Activated CD8-positive, alpha-beta T cell treated with anti-CD3 and anti-CD28 coated beads for 36 hours (primary cell): ENCODE measurements around the gene DHX58. TPM values are rescaled to one million over a fixed set of nuclear protein-coding genes. Genes with fewer than 3 reads are reported as not detected.
A peak's percentile ranks its signal among the peaks of the same experiment; 100 is the strongest.
"Not testable (repeated sequence)": the region's sequence is repeated elsewhere in the genome, so short reads cannot be mapped to it uniquely, and the experiment has no call there.

ENCODE experiments used
- ATAC-seq: fragments of 200-7000 bp; cut with Tn5 transposase; one replicate; pipeline ENCODE4 v1.10.0; 2021; ENCODE audit warnings: mild to moderate bottlenecking, moderate library complexity
- CTCF ChIA-PET: fragments of 350-600 bp; sonication (Branson Sonifier 250); formaldehyde crosslinking; loops from one replicate; lab custom pipeline; 2021; ENCODE audit warnings: antibody characterized with exemption; lab: Charles Lee
- POLR2A ChIA-PET: fragments of 350-600 bp; sonication (Branson Sonifier 250); formaldehyde crosslinking; loops from one replicate; lab custom pipeline; 2021; ENCODE audit warnings: antibody characterized with exemption; lab: Charles Lee
- DNase-seq: peaks from one replicate; pipeline ENCODE4 v3.0.0-alpha.2; 2020
- H3K27ac Mint-ChIP-seq: one replicate; pipeline ENCODE4 v1.8.0; 2021; ENCODE audit warnings: mild to moderate bottlenecking, mixed read lengths
- H3K27me3 Mint-ChIP-seq: one replicate; pipeline ENCODE4 v1.8.0; 2021; ENCODE audit warnings: mixed read lengths
- H3K36me3 Mint-ChIP-seq: one replicate; pipeline ENCODE4 v1.8.0; 2021; ENCODE audit warnings: low read depth, mixed read lengths
- H3K4me1 Mint-ChIP-seq: one replicate; pipeline ENCODE4 v1.8.0; 2021; ENCODE audit warnings: low read depth, mixed read lengths
- H3K4me3 Mint-ChIP-seq: one replicate; pipeline ENCODE4 v1.8.0; 2021; ENCODE audit warnings: mild to moderate bottlenecking, moderate library complexity, mixed read lengths
- H3K9me3 Mint-ChIP-seq: one replicate; pipeline ENCODE4 v1.8.0; 2021; ENCODE audit warnings: mixed read lengths
- CTCF ChIP-seq: fragments of 200-600 bp; IDR thresholded peaks from one replicate; pipeline ENCODE4 v1.8.0; 2022; ENCODE audit warnings: antibody characterized with exemption, mild to moderate bottlenecking
- intact Hi-C: fragments of 100-400 bp; cut with micrococcal nuclease; formaldehyde crosslinking; loops from one replicate; pipeline ENCODE4 v1.10.0; 2022
- total RNA-seq, 2 experiments: library from RNA; stranded (reverse); gene quantifications; one replicate each; pipeline ENCODE4 v1.2.3, GENCODE V29; 2021

Gene DHX58
- total RNA-seq, 2 experiments from 2014 or later = 31.7 to 36.2 TPM

GRCh38 chr17:42153919-42154742, 41.6 kb upstream of the DHX58 start:
- TF ChIP-seq CTCF = no peak
- intact Hi-C loops = no loop called here
- H3K4me3 Mint-ChIP-seq = peak overlapping the region; percentile 83
- no peaks in the 10 kb centered on the region for H3K9me3 Mint-ChIP-seq
- no peaks in the 10 kb centered on the region for H3K36me3 Mint-ChIP-seq
- DNase-seq = no peak
- H3K27ac Mint-ChIP-seq = peak overlapping the region; percentile 79
- ChIA-PET POLR2A (interaction anchor here (0.7 to 3.0 kb wide), 9 partner anchors 11 to 254 kb away, joined by 3 to 13 read pairs (median 4); partner anchors contain the start of genes DHX58, KAT2A and ZNF385C), CTCF (interaction anchor here (0.6 to 1.7 kb wide), 7 partner anchors 9 to 191 kb away, joined by 3 to 7 read pairs (median 3); partner anchors contain the start of genes DNAJC7 and GHDC)
- no peak for ATAC-seq
- H3K27me3 Mint-ChIP-seq = no peaks in the 10 kb centered on the region
- peaks cover 28% of the 10 kb centered on the region for H3K4me1 Mint-ChIP-seq

- Mint-ChIP-seq H3K36me3 (peaks cover 6% of the 10 kb centered on the region), H3K27ac (no peak overlapping the region), H3K4me1 (peaks cover 36% of the 10 kb centered on the region), H3K4me3 (no peak overlapping the region), H3K27me3 (no peaks in the 10 kb centered on the region), H3K9me3 (no peaks in the 10 kb centered on the region)
- no peak for DNase-seq
- ChIA-PET CTCF (interaction anchor here (1.1 kb wide), 1 partner anchor 15 kb away, joined by 3 read pairs; no protein-coding TSS in a partner anchor), POLR2A (no interaction called here)
- ATAC-seq = no peak
- TF ChIP-seq CTCF = no peak
- intact Hi-C loops = no loop called here
Observed at GRCh38 chr17:42146911-42147607, 34.5 kb upstream of the DHX58 start.

GRCh38 chr17:42143138-42143537, 30.6 kb upstream of the DHX58 start:
- H3K27ac Mint-ChIP-seq, intact Hi-C loops, H3K36me3 Mint-ChIP-seq, H3K27me3 Mint-ChIP-seq, ATAC-seq, H3K9me3 Mint-ChIP-seq, H3K4me3 Mint-ChIP-seq, DNase-seq: not testable (repeated sequence)
- H3K4me1 Mint-ChIP-seq = peaks cover 31% of the 10 kb centered on the region
- CTCF ChIA-PET = interaction anchor here (1.2 to 1.4 kb wide), 2 partner anchors 115 to 288 kb away, joined by 3 read pairs; no protein-coding TSS in a partner anchor
- POLR2A ChIA-PET = interaction anchor here (1.0 to 2.2 kb wide), 3 partner anchors 9 to 14 kb away, joined by 3 to 10 read pairs (median 4); partner anchors contain the start of gene RAB5C

- H3K36me3 Mint-ChIP-seq = peaks cover 10% of the 10 kb centered on the region
- CTCF ChIA-PET = interaction anchor here (1.4 to 4.5 kb wide), 2 partner anchors 12 to 289 kb away, joined by 3 to 15 read pairs; no protein-coding TSS in a partner anchor
- H3K9me3 Mint-ChIP-seq = no peaks in the 10 kb centered on the region
- DNase-seq (no peak), ATAC-seq (no peak)
- POLR2A ChIA-PET = interaction anchor here (1.0 to 2.2 kb wide), 3 partner anchors 8 to 13 kb away, joined by 3 to 10 read pairs (median 4); partner anchors contain the start of gene RAB5C
- H3K27ac Mint-ChIP-seq = no peak overlapping the region
- TF ChIP-seq CTCF = no peak
- H3K4me3 Mint-ChIP-seq = no peak overlapping the region
- no peaks in the 10 kb centered on the region for H3K27me3 Mint-ChIP-seq
- peaks cover 30% of the 10 kb centered on the region for H3K4me1 Mint-ChIP-seq
- intact Hi-C loops = no loop called here
Observed at GRCh38 chr17:42142371-42142896, 29.9 kb upstream of the DHX58 start.

- intact Hi-C loops = no loop called here
- DNase-seq (no peak), ATAC-seq (no peak)
- Mint-ChIP-seq H3K4me3 (no peak overlapping the region), H3K4me1 (peaks cover 29% of the 10 kb centered on the region), H3K27ac (no peak overlapping the region), H3K9me3 (no peaks in the 10 kb centered on the region), H3K27me3 (no peaks in the 10 kb centered on the region), H3K36me3 (peaks cover 13% of the 10 kb centered on the region)
- TF ChIP-seq CTCF = no peak
- POLR2A ChIA-PET = interaction anchor here (0.9 kb wide), 1 partner anchor 19 kb away, joined by 4 read pairs; no protein-coding TSS in a partner anchor
- CTCF ChIA-PET = interaction anchor here (4.5 kb wide), 1 partner anchor 11 kb away, joined by 15 read pairs; no protein-coding TSS in a partner anchor
Observed at GRCh38 chr17:42141382-42141781, 28.9 kb upstream of the DHX58 start.

GRCh38 chr17:42140690-42141089, 28.2 kb upstream of the DHX58 start:
- ChIA-PET CTCF (interaction anchor here (4.5 kb wide), 1 partner anchor 11 kb away, joined by 15 read pairs; no protein-coding TSS in a partner anchor), POLR2A (interaction anchor here (0.9 to 1.4 kb wide), 2 partner anchors 19 to 33 kb away, joined by 4 read pairs; no protein-coding TSS in a partner anchor)
- intact Hi-C loops, H3K9me3 Mint-ChIP-seq, H3K27me3 Mint-ChIP-seq, H3K4me3 Mint-ChIP-seq, H3K27ac Mint-ChIP-seq, DNase-seq, ATAC-seq: not testable (repeated sequence)
- Mint-ChIP-seq H3K4me1 (peaks cover 36% of the 10 kb centered on the region), H3K36me3 (peaks cover 13% of the 10 kb centered on the region)
